ENCODE measurements around the gene AP3S2.
A peak's percentile ranks its signal among the peaks of the same experiment; 100 is the strongest.
"Not testable (repeated sequence)": the region's sequence is repeated elsewhere in the genome, so short reads cannot be mapped to it uniquely, and the experiment has no call there.

AP3S2 gene

GRCh38 chr15:89863918-89864317 is 29.9 kb downstream of the AP3S2 start:
- no peak for DNase-seq

- peak; percentile 61 for DNase-seq
These were observed 32.9 kb downstream of the AP3S2 start for GRCh38 chr15:89860891-89861290.

GRCh38 chr15:89860431-89860830 is 33.4 kb downstream of the AP3S2 start:
- no peak for DNase-seq

GRCh38 chr15:89858661-89859458 is 34.9 kb downstream of the AP3S2 start:
- no peak for DNase-seq

GRCh38 chr15:89857673-89858072 is 36.1 kb downstream of the AP3S2 start:
- no peak for DNase-seq

- DNase-seq, result no peak
These were observed 37.8 kb downstream of the AP3S2 start for GRCh38 chr15:89855948-89856347.

GRCh38 chr15:89854863-89855262 is 38.9 kb downstream of the AP3S2 start:
- DNase-seq, result not testable (repeated sequence)

- DNase-seq, result no peak
These were observed 41.3 kb downstream of the AP3S2 start for GRCh38 chr15:89852342-89852995.

- no peak for DNase-seq
These were observed 42.0 kb downstream of the AP3S2 start for GRCh38 chr15:89851673-89852341.

GRCh38 chr15:89848970-89849292 is 44.9 kb downstream of the AP3S2 start:
- no peak for DNase-seq

GRCh38 chr15:89847101-89847500 is 46.7 kb downstream of the AP3S2 start:
- no peak for DNase-seq

- no peak for DNase-seq
These were observed 48.4 kb downstream of the AP3S2 start for GRCh38 chr15:89845305-89845893.

- DNase-seq, result no peak
These were observed 51.8 kb downstream of the AP3S2 start for GRCh38 chr15:89841962-89842361.

- DNase-seq, result no peak
These were observed 52.5 kb downstream of the AP3S2 start for GRCh38 chr15:89841306-89841705.

- DNase-seq, result no peak
These were observed 54.5 kb downstream of the AP3S2 start for GRCh38 chr15:89839167-89839810.

GRCh38 chr15:89837830-89838178 is 56.0 kb downstream of the AP3S2 start:
- DNase-seq, result no peak

GRCh38 chr15:89837134-89837829 is 56.5 kb downstream of the AP3S2 start:
- DNase-seq, result no peak

GRCh38 chr15:89836267-89837133 is 57.3 kb downstream of the AP3S2 start:
- DNase-seq, result no peak

- no peak for DNase-seq
These were observed 58.6 kb downstream of the AP3S2 start for GRCh38 chr15:89835176-89835564.

- not testable (repeated sequence) for DNase-seq
These were observed 59.2 kb downstream of the AP3S2 start for GRCh38 chr15:89834465-89835175.

- DNase-seq, result no peak
These were observed 59.8 kb downstream of the AP3S2 start for GRCh38 chr15:89833966-89834365.
